DLD1 (cell line): ENCODE data around the gene SLC44A1.

Experiments
- in situ Hi-C: cut with HindIII; loops from 2 replicates; pipeline ENCODE4 v1.10.0; 2017; ENCODE audit warnings: low sequenced_read_pairs

SLC44A1 gene

GRCh38 chr9:105269593-105269992 is 25.1 kb downstream of the SLC44A1 start:
- in situ Hi-C loops, result no loop called here

GRCh38 chr9:105270711-105271110 is 26.3 kb downstream of the SLC44A1 start:
- in situ Hi-C loops, result no loop called here

GRCh38 chr9:105273731-105274130 is 29.3 kb downstream of the SLC44A1 start:
- in situ Hi-C loops, result no loop called here

- in situ Hi-C loops, result no loop called here
Measured at GRCh38 chr9:105275111-105275510, 30.7 kb downstream of the SLC44A1 start.

GRCh38 chr9:105275938-105276337 is 31.5 kb downstream of the SLC44A1 start:
- in situ Hi-C loops, result no loop called here

GRCh38 chr9:105278751-105279150 is 34.3 kb downstream of the SLC44A1 start:
- in situ Hi-C loops, result no loop called here

GRCh38 chr9:105280691-105281090 is 36.2 kb downstream of the SLC44A1 start:
- in situ Hi-C loops, result no loop called here

GRCh38 chr9:105281272-105281671 is 36.8 kb downstream of the SLC44A1 start:
- in situ Hi-C loops, result no loop called here

GRCh38 chr9:105281926-105282325 is 37.5 kb downstream of the SLC44A1 start:
- in situ Hi-C loops, result no loop called here

GRCh38 chr9:105282870-105283621 is 38.6 kb downstream of the SLC44A1 start:
- in situ Hi-C loops, result no loop called here

- in situ Hi-C loops, result no loop called here
Measured at GRCh38 chr9:105283795-105284194, 39.3 kb downstream of the SLC44A1 start.

- in situ Hi-C loops, result no loop called here
Measured at GRCh38 chr9:105284463-105284862, 40.0 kb downstream of the SLC44A1 start.

GRCh38 chr9:105286098-105286497 is 41.6 kb downstream of the SLC44A1 start:
- in situ Hi-C loops, result no loop called here

GRCh38 chr9:105289305-105289704 is 44.9 kb downstream of the SLC44A1 start:
- in situ Hi-C loops, result no loop called here

- in situ Hi-C loops, result no loop called here
Measured at GRCh38 chr9:105290418-105290817, 46.0 kb downstream of the SLC44A1 start.

- in situ Hi-C loops, result no loop called here
Measured at GRCh38 chr9:105290954-105291353, 46.5 kb downstream of the SLC44A1 start.

- in situ Hi-C loops, result no loop called here
Measured at GRCh38 chr9:105291422-105291859, 47.0 kb downstream of the SLC44A1 start.

- in situ Hi-C loops, result no loop called here
Measured at GRCh38 chr9:105291938-105292337, 47.5 kb downstream of the SLC44A1 start.

GRCh38 chr9:105293408-105293807 is 49.0 kb downstream of the SLC44A1 start:
- in situ Hi-C loops, result no loop called here

- in situ Hi-C loops, result no loop called here
Measured at GRCh38 chr9:105295201-105295550, 50.7 kb downstream of the SLC44A1 start.

GRCh38 chr9:105295986-105296385 is 51.5 kb downstream of the SLC44A1 start:
- in situ Hi-C loops, result no loop called here

- in situ Hi-C loops, result no loop called here
Measured at GRCh38 chr9:105296445-105296844, 52.0 kb downstream of the SLC44A1 start.

- in situ Hi-C loops, result no loop called here
Measured at GRCh38 chr9:105296877-105297287, 52.4 kb downstream of the SLC44A1 start.
